Kidney (tissue), 14 donors: ENCODE measurements around the gene FAM131A. TPM values are rescaled to one million over a fixed set of nuclear protein-coding genes. Genes with fewer than 3 reads are reported as not detected.

Experiments
- DNase-seq, 5 donors: peaks; one replicate each; pipeline ENCODE4 v3.0.0-alpha.2; 2013 to 2020
- FAIRE-seq: peaks from 2 replicates; lab custom pipeline; 2012; peaks lifted over from hg19 to GRCh38; lab: Jason Lieb, UNC
- H3K27ac ChIP-seq, 2 donors: one replicate each; pipeline ENCODE4 v1.7.0; 2013; ENCODE audit warnings: low read depth in 2 of 2, low read length in 2 of 2, inconsistent platforms in 1 of 2
- H3K27me3 ChIP-seq: one replicate; pipeline ENCODE4 v1.7.1; 2013; ENCODE audit warnings: low read length, inconsistent platforms; ENCODE audit not compliant: control insufficient read depth, insufficient read depth
- H3K36me3 ChIP-seq, 3 donors: one replicate each; pipeline versions ENCODE4 v1.7.0 to v1.7.1; 2013; ENCODE audit warnings: low read length in 3 of 3, control low read depth in 1 of 3, inconsistent platforms in 1 of 3; ENCODE audit not compliant: insufficient read depth in 3 of 3, control insufficient read depth in 2 of 3
- H3K4me1 ChIP-seq, 3 donors: one replicate each; pipeline versions ENCODE4 v1.7.0 to v1.7.1; 2013; ENCODE audit warnings: low read length in 3 of 3, inconsistent platforms in 1 of 3, low read depth in 1 of 3; ENCODE audit not compliant: control insufficient read depth in 2 of 3, insufficient read depth in 2 of 3
- H3K4me3 ChIP-seq, 3 donors: one replicate each; pipeline versions ENCODE4 v1.7.0 to v1.8.1; 2013; ENCODE audit warnings: low read length in 3 of 3, control low read depth in 1 of 3, inconsistent platforms in 1 of 3
- H3K9ac ChIP-seq, 3 donors: one replicate each; pipeline versions ENCODE4 v1.7.0 to v1.7.1; 2013; ENCODE audit warnings: low read length in 3 of 3, control low read depth in 1 of 3, inconsistent platforms in 1 of 3
- H3K9me3 ChIP-seq, 3 donors: one replicate each; pipeline versions ENCODE4 v1.7.0 to v1.7.1; 2013; ENCODE audit warnings: low read length in 3 of 3, control low read depth in 1 of 3, inconsistent platforms in 1 of 3; ENCODE audit not compliant: control insufficient read depth in 2 of 3, insufficient read depth in 1 of 3
- intact Hi-C: fragments of 100-400 bp; cut with DNase I; formaldehyde crosslinking; loops from one replicate; pipeline ENCODE4 v1.11.1; 2022
- polyA plus RNA-seq: library from polyadenylated mRNA; stranded (reverse); fragments of 350-450 nt; fragmentation: Illumina TruSeq; extraction: RNeasy Lipid Tissue Mini Kit (QIAGEN cat#74804); gene quantifications from one replicate; pipeline ENCODE4 v1.2.3, GENCODE V29; 2014; ENCODE audit warnings: low read depth, low replicate concordance; ENCODE audit not compliant: insufficient read depth
- total RNA-seq: library from RNA; stranded (reverse); fragmentation: NEBNext Ultra II Directional; extraction: Animal tissue kit (Norgen Biotek cat#: 25700); gene quantifications from one replicate; pipeline ENCODE4 v1.2.1, GENCODE V29; 2021
- TF ChIP-seq, protein P1 (sequence below): IDR thresholded peaks from 3 replicates; pipeline ENCODE4 v1.5.1; 2012; ENCODE audit warnings: mild to moderate bottlenecking, moderate library complexity, borderline replicate concordance; ENCODE audit not compliant: insufficient read depth; ENCODE audit errors: extremely low read depth
- donor health status: control.
- donor health status: control.
- donor health status: control.
- donor health status: control.
- donor health status: control.
- donor health status: DM: yes; HTN: yes; CAD: no.
- donor health status: Normal renal cell carcinoma (clear cell type).

Gene FAM131A
- total and polyA plus RNA-seq, 2 donors from 2014 or later, result 14.0 to 20.1 TPM

DNA sequence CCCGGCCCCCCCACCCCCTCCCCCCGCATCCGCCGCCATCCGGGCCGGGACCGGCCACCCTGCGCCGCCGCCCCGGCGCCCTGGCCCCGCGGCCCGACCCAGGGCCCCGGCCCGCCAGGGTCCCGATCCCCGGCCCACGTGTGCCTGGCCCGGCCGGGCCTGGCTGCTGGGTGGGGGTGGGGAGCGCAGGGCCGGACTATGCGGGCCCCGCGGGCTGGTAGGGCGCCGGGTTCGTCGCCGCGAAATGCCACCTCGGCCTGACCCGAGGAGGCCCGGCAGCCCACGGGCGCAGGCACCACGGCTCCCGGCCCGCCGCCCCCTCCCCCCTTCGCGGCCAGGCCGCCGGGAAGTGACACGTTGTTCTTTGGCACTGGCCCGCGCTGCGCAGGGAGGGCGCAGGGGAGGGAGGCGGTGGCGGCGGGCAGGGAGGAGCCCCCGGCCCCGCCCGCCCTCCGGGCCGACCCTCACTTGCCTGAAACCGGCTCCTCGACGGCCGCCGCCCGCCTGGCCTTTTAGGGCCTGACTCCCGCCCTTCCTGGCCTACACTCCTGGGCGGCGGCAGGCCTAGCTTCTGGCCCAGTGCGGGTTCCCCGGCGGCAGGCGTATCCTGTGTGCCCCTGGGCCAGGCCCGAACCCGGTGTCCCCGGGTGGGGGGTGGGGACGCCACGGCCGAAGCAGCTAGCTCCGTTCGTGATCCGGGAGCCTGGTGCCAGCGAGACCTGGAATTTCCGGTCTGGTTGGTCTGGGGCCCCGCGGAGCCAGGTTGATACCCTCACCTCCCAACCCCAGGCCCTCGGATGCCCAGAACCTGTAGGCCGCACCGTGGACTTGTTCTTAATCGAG, 22.5 kb upstream of the FAM131A start:
- TF ChIP-seq, protein P1, sequence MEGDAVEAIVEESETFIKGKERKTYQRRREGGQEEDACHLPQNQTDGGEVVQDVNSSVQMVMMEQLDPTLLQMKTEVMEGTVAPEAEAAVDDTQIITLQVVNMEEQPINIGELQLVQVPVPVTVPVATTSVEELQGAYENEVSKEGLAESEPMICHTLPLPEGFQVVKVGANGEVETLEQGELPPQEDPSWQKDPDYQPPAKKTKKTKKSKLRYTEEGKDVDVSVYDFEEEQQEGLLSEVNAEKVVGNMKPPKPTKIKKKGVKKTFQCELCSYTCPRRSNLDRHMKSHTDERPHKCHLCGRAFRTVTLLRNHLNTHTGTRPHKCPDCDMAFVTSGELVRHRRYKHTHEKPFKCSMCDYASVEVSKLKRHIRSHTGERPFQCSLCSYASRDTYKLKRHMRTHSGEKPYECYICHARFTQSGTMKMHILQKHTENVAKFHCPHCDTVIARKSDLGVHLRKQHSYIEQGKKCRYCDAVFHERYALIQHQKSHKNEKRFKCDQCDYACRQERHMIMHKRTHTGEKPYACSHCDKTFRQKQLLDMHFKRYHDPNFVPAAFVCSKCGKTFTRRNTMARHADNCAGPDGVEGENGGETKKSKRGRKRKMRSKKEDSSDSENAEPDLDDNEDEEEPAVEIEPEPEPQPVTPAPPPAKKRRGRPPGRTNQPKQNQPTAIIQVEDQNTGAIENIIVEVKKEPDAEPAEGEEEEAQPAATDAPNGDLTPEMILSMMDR, result no peak
- peaks cover 0 to 10% (median 5%) of the 10 kb centered on the region in 3 donors for H3K36me3 ChIP-seq
- FAIRE-seq (no peak), DNase-seq (peak; percentile 65 to 96 (median 80))
- intact Hi-C loops, result no loop called here
- H3K9me3 ChIP-seq, result no peaks in the 10 kb centered on the region
- peaks cover 0 to 30% (median 24%) of the 10 kb centered on the region in 3 donors for H3K4me1 ChIP-seq
- peak overlapping the region; percentile 61 to 87 (median 85) for H3K9ac ChIP-seq
- H3K27ac ChIP-seq, result peak overlapping the region; percentile 90 to 94
- H3K27me3 ChIP-seq, result no peaks in the 10 kb centered on the region
- peak overlapping the region; percentile 79 to 90 (median 85) for H3K4me3 ChIP-seq

DNA sequence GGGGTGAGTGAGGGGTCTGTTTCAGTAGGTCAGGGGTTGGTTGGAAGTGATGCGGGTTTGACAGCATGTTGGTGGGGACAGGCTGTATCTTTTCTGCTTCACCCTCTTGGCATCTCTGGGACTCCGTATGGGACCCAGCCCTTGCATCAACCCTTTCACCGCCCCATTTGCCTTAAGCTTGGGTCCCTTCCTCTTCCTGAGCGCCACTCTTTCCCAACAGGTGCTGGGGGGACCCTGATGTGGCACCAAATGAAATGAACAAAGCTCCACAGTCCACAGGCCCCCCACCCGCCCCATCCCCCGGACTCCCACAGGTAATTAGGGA, 21.9 kb upstream of the FAM131A start:
- H3K4me1 ChIP-seq, result peaks cover 0 to 34% (median 24%) of the 10 kb centered on the region in 3 donors
- intact Hi-C loops, result no loop called here
- DNase-seq, result peak in 1 of 5 donors; percentile 24

DNA sequence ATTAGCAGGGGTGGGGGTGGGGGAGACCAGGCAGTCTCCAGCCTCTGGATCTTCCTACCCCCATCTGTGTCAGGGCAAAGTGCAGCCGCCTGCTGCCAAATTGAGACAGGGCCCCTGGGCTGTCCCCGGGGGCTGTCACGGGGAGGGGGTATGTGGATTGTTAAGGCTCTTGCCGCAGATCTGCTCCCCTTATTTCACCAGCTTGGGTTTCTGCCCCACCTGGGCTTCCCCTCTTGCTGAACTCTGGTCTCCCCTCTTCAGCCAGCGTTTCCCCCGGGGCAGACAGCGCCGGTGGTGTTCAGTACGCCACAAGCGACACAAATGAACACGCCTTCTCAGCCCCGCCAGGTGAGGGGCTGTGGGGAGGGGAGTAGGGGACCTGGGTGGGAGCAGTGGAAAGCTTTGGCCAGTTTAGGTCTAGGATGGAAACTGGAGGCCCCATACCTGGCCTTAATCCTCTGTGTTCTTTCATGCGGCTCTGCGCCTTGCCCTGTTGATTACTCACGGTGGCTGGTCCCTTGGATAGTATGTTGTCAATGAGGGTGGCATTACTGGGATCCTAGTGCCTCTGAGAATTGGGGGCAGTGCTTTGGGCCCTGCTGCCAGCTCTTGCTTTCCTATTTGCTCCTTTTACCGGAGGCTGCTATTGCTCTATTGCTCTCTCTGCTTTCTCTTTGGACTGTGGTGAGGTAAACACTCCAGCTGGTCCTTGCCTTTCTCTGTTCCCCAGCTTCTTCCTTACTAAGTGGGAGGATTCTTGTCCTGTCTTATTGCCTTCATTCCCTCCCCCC, 21.3 kb upstream of the FAM131A start:
- TF ChIP-seq, protein P1, result no peak
- peak in 1 of 5 donors; percentile 71 for DNase-seq
- intact Hi-C loops, result no loop called here
- Histone ChIP-seq H3K27me3 (no peaks in the 10 kb centered on the region), H3K9me3 (no peaks in the 10 kb centered on the region), H3K9ac (peak overlapping the region in 2 of 3 donors; percentile 54 to 87), H3K4me3 (peak overlapping the region; percentile 21 to 90 (median 79)), H3K36me3 (peaks cover 0 to 18% (median 12%) of the 10 kb centered on the region in 3 donors), H3K27ac (peak overlapping the region; percentile 90 to 94), H3K4me1 (peaks cover 0 to 34% (median 24%) of the 10 kb centered on the region in 3 donors)
- FAIRE-seq, result no peak

More for the DNA sequence above, 21.9 kb upstream of the FAM131A start:
- peaks cover 0 to 12% (median 6%) of the 10 kb centered on the region in 3 donors for H3K36me3 ChIP-seq
- FAIRE-seq, result no peak
- H3K27me3 ChIP-seq, result no peaks in the 10 kb centered on the region
- H3K9ac ChIP-seq, result peak overlapping the region; percentile 61 to 87 (median 85)
- TF ChIP-seq, protein P1, result no peak
- peak overlapping the region; percentile 90 to 94 for H3K27ac ChIP-seq
- H3K4me3 ChIP-seq, result peak overlapping the region; percentile 76 to 90 (median 79)
- no peaks in the 10 kb centered on the region for H3K9me3 ChIP-seq
